ENCODE data around the gene IGF2BP3. TPM values are rescaled to one million over a fixed set of nuclear protein-coding genes. Genes with fewer than 3 reads are reported as not detected.

Gene IGF2BP3
- total RNA-seq, 4 donors from 2014 or later: 1.1 TPM; not detected in 3

DNA sequence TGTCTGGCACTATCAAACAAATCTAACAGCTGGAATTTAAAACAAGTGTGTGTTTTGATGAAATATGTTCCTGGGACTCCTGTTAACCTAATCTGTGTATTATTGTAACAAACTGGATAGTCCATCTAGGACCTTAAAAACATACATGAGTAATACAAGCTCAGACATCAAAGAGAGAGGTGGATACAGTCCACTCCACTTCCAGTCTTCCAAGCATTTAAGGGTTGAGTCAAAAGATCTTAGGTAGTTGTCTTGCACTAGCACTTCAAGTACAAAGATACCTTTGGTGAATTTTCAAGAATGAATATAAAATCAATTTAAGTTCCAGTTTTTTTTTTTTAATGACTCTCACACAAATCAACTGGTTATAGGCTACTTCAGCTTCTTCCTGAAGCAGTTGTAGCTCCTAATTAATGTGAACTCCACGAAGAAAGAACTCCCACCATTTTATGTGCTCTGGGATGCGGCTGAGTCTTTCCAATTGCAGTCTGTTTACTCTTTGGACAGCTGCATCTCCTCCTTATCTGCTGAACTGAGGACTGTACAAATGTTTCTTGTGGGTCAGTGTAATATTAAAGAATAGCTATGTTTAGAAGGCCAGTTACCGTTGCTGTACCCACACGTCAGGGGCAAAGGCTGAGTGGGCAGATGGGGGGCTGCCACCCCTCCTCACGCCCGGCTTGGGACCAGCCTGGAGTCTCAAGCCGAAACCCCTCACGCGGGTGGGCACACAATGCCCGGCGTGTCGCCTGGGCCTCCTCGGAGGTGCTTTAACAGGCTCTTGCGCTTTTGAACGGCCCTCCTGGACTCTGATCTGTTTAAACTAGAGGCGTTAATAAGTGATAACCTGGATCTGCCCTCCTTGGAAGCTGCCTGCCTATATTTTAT lies 2.9 kb upstream of the IGF2BP3 start:
- peaks cover 7 to 87% of the 10 kb centered on the region in 2 donors for H3K27me3 ChIP-seq
- no peaks in the 10 kb centered on the region for H3K36me3 ChIP-seq
- peak in 1 of 3 donors; percentile 52 for DNase-seq
- no peak for TF ChIP-seq POLR2A (IDR thresholded peaks at IDR 0.05)
- H3K27ac ChIP-seq: no peak overlapping the region
- H3K4me3 ChIP-seq: peak overlapping the region in 2 of 4 donors; percentile 49 to 52
- H3K4me1 ChIP-seq: peaks cover 10 to 51% (median 31%) of the 10 kb centered on the region in 4 donors
- peaks cover 0 to 9% (median 0%) of the 10 kb centered on the region in 4 donors for H3K9me3 ChIP-seq

DNA sequence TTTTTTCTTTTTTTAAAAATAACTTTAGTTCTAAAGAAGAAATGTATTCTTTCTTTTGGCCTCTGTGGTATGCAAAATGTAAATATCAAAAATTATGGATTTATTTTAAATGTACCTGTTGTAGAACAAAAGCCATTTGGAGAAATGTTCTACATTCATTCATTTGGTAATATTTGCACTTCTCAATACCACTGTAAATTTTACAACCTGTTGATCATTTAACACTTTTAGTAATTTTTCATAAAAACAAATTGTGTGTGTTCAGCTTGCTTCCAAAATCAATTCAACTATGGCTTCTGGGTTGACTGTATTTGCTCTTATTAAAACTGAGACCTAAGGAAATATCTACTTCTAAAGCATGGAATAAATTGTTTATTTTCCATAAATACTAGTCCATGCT lies 2.3 kb upstream of the IGF2BP3 start:
- peaks cover 7 to 87% of the 10 kb centered on the region in 2 donors for H3K27me3 ChIP-seq
- H3K27ac ChIP-seq: no peak overlapping the region
- no peak overlapping the region for H3K4me3 ChIP-seq
- no peak for TF ChIP-seq POLR2A (IDR thresholded peaks at IDR 0.05)
- no peak for TF ChIP-seq CTCF (IDR thresholded peaks at IDR 0.05)
- DNase-seq: no peak
- H3K9me3 ChIP-seq: peaks cover 0 to 9% (median 0%) of the 10 kb centered on the region in 4 donors
- H3K36me3 ChIP-seq: no peaks in the 10 kb centered on the region
- peaks cover 10 to 58% (median 36%) of the 10 kb centered on the region in 4 donors for H3K4me1 ChIP-seq

GRCh38 chr7:23472046-23472445 lies 1.8 kb upstream of the IGF2BP3 start:
- no peak for TF ChIP-seq CTCF (IDR thresholded peaks at IDR 0.05)
- TF ChIP-seq POLR2A (IDR thresholded peaks at IDR 0.05): no peak
- Histone ChIP-seq H3K36me3 (no peaks in the 10 kb centered on the region), H3K9me3 (peaks cover 0 to 9% (median 0%) of the 10 kb centered on the region in 4 donors), H3K4me1 (peaks cover 10 to 59% (median 36%) of the 10 kb centered on the region in 4 donors), H3K4me3 (no peak overlapping the region), H3K27me3 (peaks cover 7 to 87% of the 10 kb centered on the region in 2 donors), H3K27ac (no peak overlapping the region)
- no peak for DNase-seq

- peak in 1 of 3 donors; percentile 59 for DNase-seq
- Histone ChIP-seq H3K9me3 (peaks cover 0 to 9% (median 0%) of the 10 kb centered on the region in 4 donors), H3K36me3 (no peaks in the 10 kb centered on the region), H3K27ac (no peak overlapping the region), H3K4me3 (peak overlapping the region in 3 of 4 donors; percentile 20 to 45 (median 40)), H3K4me1 (peaks cover 10 to 59% (median 36%) of the 10 kb centered on the region in 4 donors), H3K27me3 (peaks cover 4 to 79% of the 10 kb centered on the region in 2 donors)
- TF ChIP-seq CTCF (IDR thresholded peaks at IDR 0.05): no peak
- TF ChIP-seq POLR2A (IDR thresholded peaks at IDR 0.05): no peak
These were observed 992 bp upstream of the IGF2BP3 start for GRCh38 chr7:23471106-23471859.

GRCh38 chr7:23469961-23470250 lies 385 bp downstream of the IGF2BP3 start:
- Histone ChIP-seq H3K27me3 (peaks cover 4 to 67% of the 10 kb centered on the region in 2 donors), H3K4me1 (peaks cover 10 to 70% (median 36%) of the 10 kb centered on the region in 4 donors), H3K9me3 (peaks cover 0 to 7% (median 0%) of the 10 kb centered on the region in 4 donors), H3K36me3 (no peaks in the 10 kb centered on the region), H3K27ac (no peak overlapping the region), H3K4me3 (peak overlapping the region in 3 of 4 donors; percentile 34 to 45 (median 40))
- no peak for DNase-seq
- no peak for TF ChIP-seq CTCF (IDR thresholded peaks at IDR 0.05)
- no peak for TF ChIP-seq POLR2A (IDR thresholded peaks at IDR 0.05)
